ENCODE data around the gene LCP1. TPM values are rescaled to one million over a fixed set of nuclear protein-coding genes. Genes with fewer than 3 reads are reported as not detected.

The LCP1 gene
- total RNA-seq, 4 donors from 2014 or later, result 11.9 to 54.7 (median 16.6) TPM

- Histone ChIP-seq H3K9me3 (no peaks in the 10 kb centered on the region), H3K4me3 (no peak overlapping the region), H3K4me1 (no peaks in the 10 kb centered on the region), H3K27ac (replicated peaks in 1 of 4) (no peak overlapping the region), H3K27me3 (no peaks in the 10 kb centered on the region), H3K36me3 (no peaks in the 10 kb centered on the region)
- intact Hi-C loops (cut with DNase I), result no loop called here
- 67% methylated on average over 7 of the region's 7 CpGs for WGBS
- no peak for TF ChIP-seq POLR2AphosphoS5 (IDR thresholded peaks at IDR 0.05)
- TF ChIP-seq POLR2A (IDR thresholded peaks at IDR 0.05; ENCODE audit: low read depth), result no peak
- no peak for TF ChIP-seq EP300 (IDR thresholded peaks at IDR 0.05)
- no peak for DNase-seq (ENCODE audit: extremely low spot score)
Observed at GRCh38 chr13:46154136-46154801, 27.7 kb downstream of the LCP1 start.

DNA sequence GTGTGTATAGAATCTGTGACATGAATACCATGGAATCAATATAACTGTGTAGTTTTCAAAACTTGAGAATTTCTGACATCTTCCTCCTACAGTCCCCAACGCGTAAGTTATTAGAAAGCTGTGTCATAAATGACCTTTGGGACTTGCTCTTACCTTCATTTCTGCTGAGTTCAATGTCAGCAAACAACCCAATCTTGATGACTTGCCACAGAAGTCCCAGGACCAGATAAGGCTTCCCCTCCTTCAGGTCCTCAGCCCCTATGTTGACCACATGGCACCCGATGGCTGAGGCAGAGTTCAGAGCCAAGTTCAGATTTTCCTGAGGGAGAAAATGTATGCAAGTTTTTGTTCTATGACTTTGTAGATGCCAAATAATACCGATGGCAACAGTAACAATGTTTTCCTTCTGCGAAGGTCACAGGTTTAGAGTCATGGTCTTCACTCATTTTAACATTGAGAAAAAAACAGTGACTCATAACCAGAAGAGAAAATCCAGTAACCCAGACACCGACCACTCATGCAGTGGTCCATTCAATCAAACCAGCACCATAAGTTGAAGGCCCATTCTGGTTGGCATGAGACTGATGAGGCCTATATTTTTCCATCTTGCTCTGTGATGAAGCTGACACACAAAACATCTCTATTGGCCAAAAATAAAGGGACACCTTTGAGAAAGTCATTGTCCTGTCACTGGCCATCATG, 29.2 kb downstream of the LCP1 start:
- Histone ChIP-seq H3K27ac (replicated peaks in 1 of 4) (no peak overlapping the region), H3K36me3 (no peaks in the 10 kb centered on the region), H3K4me1 (no peaks in the 10 kb centered on the region), H3K27me3 (no peaks in the 10 kb centered on the region), H3K9me3 (no peaks in the 10 kb centered on the region), H3K4me3 (no peak overlapping the region)
- no peak for DNase-seq (ENCODE audit: extremely low spot score)
- TF ChIP-seq, protein P1, sequence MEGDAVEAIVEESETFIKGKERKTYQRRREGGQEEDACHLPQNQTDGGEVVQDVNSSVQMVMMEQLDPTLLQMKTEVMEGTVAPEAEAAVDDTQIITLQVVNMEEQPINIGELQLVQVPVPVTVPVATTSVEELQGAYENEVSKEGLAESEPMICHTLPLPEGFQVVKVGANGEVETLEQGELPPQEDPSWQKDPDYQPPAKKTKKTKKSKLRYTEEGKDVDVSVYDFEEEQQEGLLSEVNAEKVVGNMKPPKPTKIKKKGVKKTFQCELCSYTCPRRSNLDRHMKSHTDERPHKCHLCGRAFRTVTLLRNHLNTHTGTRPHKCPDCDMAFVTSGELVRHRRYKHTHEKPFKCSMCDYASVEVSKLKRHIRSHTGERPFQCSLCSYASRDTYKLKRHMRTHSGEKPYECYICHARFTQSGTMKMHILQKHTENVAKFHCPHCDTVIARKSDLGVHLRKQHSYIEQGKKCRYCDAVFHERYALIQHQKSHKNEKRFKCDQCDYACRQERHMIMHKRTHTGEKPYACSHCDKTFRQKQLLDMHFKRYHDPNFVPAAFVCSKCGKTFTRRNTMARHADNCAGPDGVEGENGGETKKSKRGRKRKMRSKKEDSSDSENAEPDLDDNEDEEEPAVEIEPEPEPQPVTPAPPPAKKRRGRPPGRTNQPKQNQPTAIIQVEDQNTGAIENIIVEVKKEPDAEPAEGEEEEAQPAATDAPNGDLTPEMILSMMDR (IDR thresholded peaks at IDR 0.05), result no peak
- TF ChIP-seq EP300 (IDR thresholded peaks at IDR 0.05) (no peak), POLR2AphosphoS5 (IDR thresholded peaks at IDR 0.05) (no peak), POLR2A (IDR thresholded peaks at IDR 0.05; ENCODE audit: low read depth) (no peak)
- 97% methylated on average over 6 of the region's 6 CpGs for WGBS
- intact Hi-C loops (cut with DNase I), result no loop called here

DNA sequence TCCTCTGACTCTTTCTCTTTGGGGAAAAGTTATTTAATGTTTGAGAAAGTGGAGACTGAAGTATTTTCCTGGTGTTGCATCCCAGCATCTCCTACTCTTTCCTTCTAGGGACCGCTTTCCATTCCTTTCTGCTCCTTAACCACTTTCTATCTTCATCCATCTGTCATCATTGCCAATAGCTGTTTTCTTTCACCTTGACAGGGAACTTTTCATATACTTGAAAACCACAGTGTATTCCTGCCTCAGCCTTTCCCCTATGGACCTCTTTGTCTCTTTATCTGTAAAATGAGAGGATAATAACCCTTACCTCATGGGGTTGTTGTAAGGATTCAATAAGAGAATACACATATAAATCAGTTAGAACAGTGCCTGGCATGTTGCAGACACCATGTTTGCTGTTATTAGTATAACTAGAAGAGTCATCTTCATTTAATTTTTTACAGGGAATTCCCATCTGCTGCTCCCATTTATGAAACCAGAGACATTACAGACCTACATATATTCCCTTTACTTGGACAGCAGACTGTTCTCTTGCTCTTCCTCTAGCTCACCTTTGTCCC, 31.8 kb downstream of the LCP1 start:
- DNase-seq (ENCODE audit: extremely low spot score), result no peak
- no peak overlapping the region for H3K4me3 ChIP-seq
- no peaks in the 10 kb centered on the region for H3K27me3 ChIP-seq
- TF ChIP-seq POLR2AphosphoS5 (IDR thresholded peaks at IDR 0.05) (no peak), EP300 (IDR thresholded peaks at IDR 0.05) (no peak)
- H3K4me1 ChIP-seq, result no peaks in the 10 kb centered on the region
- intact Hi-C loops (cut with DNase I), result no loop called here
- WGBS, result 91% methylated on average over 1 of the region's 1 CpG
- H3K9me3 ChIP-seq, result no peaks in the 10 kb centered on the region
- H3K36me3 ChIP-seq, result no peaks in the 10 kb centered on the region
- H3K27ac ChIP-seq (replicated peaks in 1 of 4), result no peak overlapping the region

- TF ChIP-seq POLR2A (IDR thresholded peaks at IDR 0.05; ENCODE audit: low read depth) (no peak), POLR2AphosphoS5 (IDR thresholded peaks at IDR 0.05) (no peak), EP300 (IDR thresholded peaks at IDR 0.05) (no peak)
- TF ChIP-seq, protein P1 (IDR thresholded peaks at IDR 0.05), result no peak
- H3K36me3 ChIP-seq, result no peaks in the 10 kb centered on the region
- no peaks in the 10 kb centered on the region for H3K4me1 ChIP-seq
- no peaks in the 10 kb centered on the region for H3K9me3 ChIP-seq
- no peak overlapping the region for H3K27ac ChIP-seq (replicated peaks in 1 of 4)
- intact Hi-C loops (cut with DNase I), result no loop called here
- no peak overlapping the region for H3K4me3 ChIP-seq
- no peaks in the 10 kb centered on the region for H3K27me3 ChIP-seq
- DNase-seq (ENCODE audit: extremely low spot score), result no peak
- 69% methylated on average over 7 of the region's 7 CpGs for WGBS
Observed at GRCh38 chr13:46149272-46150133, 32.5 kb downstream of the LCP1 start.

DNA sequence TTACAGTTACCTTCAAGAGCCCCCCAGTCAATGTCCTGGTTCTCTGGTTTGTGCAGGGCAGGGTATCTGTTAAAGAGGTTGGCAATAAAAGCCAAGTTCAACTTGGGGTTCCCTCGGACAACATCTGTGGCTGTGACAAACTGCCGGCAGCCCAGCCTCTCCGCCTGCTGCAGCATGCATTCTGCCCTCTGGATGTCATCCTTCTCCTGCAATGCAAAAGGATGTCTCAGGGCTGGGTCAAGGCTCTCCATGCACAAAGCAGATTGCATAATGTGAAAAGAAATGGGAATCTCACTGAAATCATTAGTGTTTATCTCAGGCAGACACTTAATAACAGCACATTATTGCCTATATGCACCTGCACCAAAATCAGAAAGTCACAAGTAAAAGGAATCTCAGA, 35.1 kb downstream of the LCP1 start:
- Histone ChIP-seq H3K9me3 (no peaks in the 10 kb centered on the region), H3K36me3 (no peaks in the 10 kb centered on the region), H3K4me1 (no peaks in the 10 kb centered on the region), H3K27me3 (no peaks in the 10 kb centered on the region), H3K4me3 (no peak overlapping the region), H3K27ac (replicated peaks in 1 of 4) (no peak overlapping the region)
- no peak for DNase-seq (ENCODE audit: extremely low spot score)
- WGBS, result 35% methylated on average over 3 of the region's 3 CpGs
- intact Hi-C loops (cut with DNase I), result no loop called here
- TF ChIP-seq POLR2AphosphoS5 (IDR thresholded peaks at IDR 0.05) (no peak), POLR2A (IDR thresholded peaks at IDR 0.05; ENCODE audit: low read depth) (no peak), EP300 (IDR thresholded peaks at IDR 0.05) (no peak)
- TF ChIP-seq, protein P1 (IDR thresholded peaks at IDR 0.05), result no peak

All from esophagus muscularis mucosa (tissue), 4 donors.